ENCODE measurements around the gene ANG. TPM values are rescaled to one million over a fixed set of nuclear protein-coding genes. Genes with fewer than 3 reads are reported as not detected.

The ANG gene
- polyA plus RNA-seq, 1 of the 3 experiments (the other 2 are of a cell fraction), result 3.6 TPM

DNA sequence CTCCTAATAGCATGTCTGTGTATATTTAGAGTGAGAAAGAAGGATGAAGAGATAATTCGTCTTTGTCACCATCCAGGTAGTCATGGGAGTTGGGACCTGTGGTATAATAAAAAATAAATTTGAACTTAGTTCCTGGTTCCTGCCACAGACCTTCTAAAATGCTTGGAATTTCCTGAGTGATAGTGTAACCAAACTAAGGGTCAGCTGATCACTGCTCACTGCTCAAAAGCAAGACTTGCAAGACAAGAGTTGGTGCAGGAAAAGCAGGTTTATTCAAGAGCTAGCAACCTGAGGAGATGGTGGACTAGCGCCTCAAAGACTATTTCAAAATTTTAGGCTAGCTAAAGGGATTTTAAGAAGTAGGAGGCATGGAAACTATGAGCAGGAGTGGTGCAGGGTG, 19.1 kb downstream of the ANG start (continued):
- TF ChIP-seq RCOR1 (IDR thresholded peaks at IDR 0.05; ENCODE audit: low read length), result no peak
- TF ChIP-seq TCF12 (IDR thresholded peaks at IDR 0.05), result no peak

GRCh38 chr14:20711261-20711660, 22.7 kb downstream of the ANG start:
- 3% methylated on average over 4 of the region's 4 CpGs for WGBS (ENCODE audit: low lambda C conversion rate)
- no peak overlapping the region for H3K4me2 ChIP-seq
- no peak for DNase-seq
- H3K27ac ChIP-seq (ENCODE audit: low read depth in 2 of 2, low read length in 1 of 2), result no peak overlapping the region
- H3K4me1 ChIP-seq (ENCODE audit: control insufficient read depth in 1 of 2, insufficient read depth in 2 of 2, low read depth in 1 of 2, low read length in 1 of 2), result no peaks in the 10 kb centered on the region
- no peak overlapping the region for H3K4me3 ChIP-seq (ENCODE audit: low read depth in 2 of 2, low read length in 1 of 2)
- no peak overlapping the region for H3K9ac ChIP-seq
- no peak overlapping the region for H2AFZ ChIP-seq (ENCODE audit: low read depth)
- CTCF ChIA-PET, result interaction anchor here (0.9 to 1.0 kb wide), 2 partner anchors 146 to 259 kb away, joined by 3 read pairs; no protein-coding TSS in a partner anchor
- H3F3A ChIP-seq (replicated peaks; ENCODE audit: insufficient read depth), result no peaks in the 10 kb centered on the region
- H3K36me3 ChIP-seq (replicated peaks in 1 of 2; ENCODE audit: control insufficient read depth in 1 of 2, insufficient read depth in 2 of 2, low read length in 1 of 2), result no peaks in the 10 kb centered on the region
- H3K9me3 ChIP-seq, result no peaks in the 10 kb centered on the region
- TF ChIP-seq RFX5 (IDR thresholded peaks at IDR 0.05; ENCODE audit: low read length) (no peak), MEF2A (IDR thresholded peaks at IDR 0.05; ENCODE audit: borderline replicate concordance, low read depth) (no peak), MXI1 (IDR thresholded peaks at IDR 0.05; ENCODE audit: low read depth, low read length) (no peak), FOXM1 (IDR thresholded peaks at IDR 0.05; ENCODE audit: low read depth) (no peak), RXRA (IDR thresholded peaks at IDR 0.05; ENCODE audit: borderline replicate concordance, low read depth) (no peak), EP300 (IDR thresholded peaks at IDR 0.05; ENCODE audit: borderline replicate concordance in 1 of 2, low read depth in 1 of 2, low read length in 1 of 2) (no peak), TEAD4 (IDR thresholded peaks at IDR 0.05; ENCODE audit: borderline replicate concordance, insufficient read depth) (no peak), TCF12 (IDR thresholded peaks at IDR 0.05) (no peak), FOSL2 (IDR thresholded peaks at IDR 0.05; ENCODE audit: borderline replicate concordance, low read depth) (no peak)
- TF ChIP-seq, protein P1, sequence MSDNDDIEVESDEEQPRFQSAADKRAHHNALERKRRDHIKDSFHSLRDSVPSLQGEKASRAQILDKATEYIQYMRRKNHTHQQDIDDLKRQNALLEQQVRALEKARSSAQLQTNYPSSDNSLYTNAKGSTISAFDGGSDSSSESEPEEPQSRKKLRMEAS (IDR thresholded peaks at IDR 0.05; ENCODE audit: low read depth), result no peak
- TF ChIP-seq, protein P2, sequence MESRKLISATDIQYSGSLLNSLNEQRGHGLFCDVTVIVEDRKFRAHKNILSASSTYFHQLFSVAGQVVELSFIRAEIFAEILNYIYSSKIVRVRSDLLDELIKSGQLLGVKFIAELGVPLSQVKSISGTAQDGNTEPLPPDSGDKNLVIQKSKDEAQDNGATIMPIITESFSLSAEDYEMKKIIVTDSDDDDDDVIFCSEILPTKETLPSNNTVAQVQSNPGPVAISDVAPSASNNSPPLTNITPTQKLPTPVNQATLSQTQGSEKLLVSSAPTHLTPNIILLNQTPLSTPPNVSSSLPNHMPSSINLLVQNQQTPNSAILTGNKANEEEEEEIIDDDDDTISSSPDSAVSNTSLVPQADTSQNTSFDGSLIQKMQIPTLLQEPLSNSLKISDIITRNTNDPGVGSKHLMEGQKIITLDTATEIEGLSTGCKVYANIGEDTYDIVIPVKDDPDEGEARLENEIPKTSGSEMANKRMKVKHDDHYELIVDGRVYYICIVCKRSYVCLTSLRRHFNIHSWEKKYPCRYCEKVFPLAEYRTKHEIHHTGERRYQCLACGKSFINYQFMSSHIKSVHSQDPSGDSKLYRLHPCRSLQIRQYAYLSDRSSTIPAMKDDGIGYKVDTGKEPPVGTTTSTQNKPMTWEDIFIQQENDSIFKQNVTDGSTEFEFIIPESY (IDR thresholded peaks at IDR 0.05; ENCODE audit: borderline replicate concordance, low read depth), result no peak
- TF ChIP-seq, protein P3, sequence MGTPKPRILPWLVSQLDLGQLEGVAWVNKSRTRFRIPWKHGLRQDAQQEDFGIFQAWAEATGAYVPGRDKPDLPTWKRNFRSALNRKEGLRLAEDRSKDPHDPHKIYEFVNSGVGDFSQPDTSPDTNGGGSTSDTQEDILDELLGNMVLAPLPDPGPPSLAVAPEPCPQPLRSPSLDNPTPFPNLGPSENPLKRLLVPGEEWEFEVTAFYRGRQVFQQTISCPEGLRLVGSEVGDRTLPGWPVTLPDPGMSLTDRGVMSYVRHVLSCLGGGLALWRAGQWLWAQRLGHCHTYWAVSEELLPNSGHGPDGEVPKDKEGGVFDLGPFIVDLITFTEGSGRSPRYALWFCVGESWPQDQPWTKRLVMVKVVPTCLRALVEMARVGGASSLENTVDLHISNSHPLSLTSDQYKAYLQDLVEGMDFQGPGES (IDR thresholded peaks at IDR 0.05; ENCODE audit: low read depth, low read length), result no peak
- H3K9me2 ChIP-seq, result no peaks in the 10 kb centered on the region
- POLR2A ChIA-PET, result no interaction called here
- H3K27me3 ChIP-seq (ENCODE audit: insufficient read depth), result peaks cover 32% of the 10 kb centered on the region
- no peaks in the 10 kb centered on the region for H3K79me2 ChIP-seq (ENCODE audit: insufficient read depth)
- H4K20me1 ChIP-seq (ENCODE audit: insufficient read depth), result no peaks in the 10 kb centered on the region

DNA sequence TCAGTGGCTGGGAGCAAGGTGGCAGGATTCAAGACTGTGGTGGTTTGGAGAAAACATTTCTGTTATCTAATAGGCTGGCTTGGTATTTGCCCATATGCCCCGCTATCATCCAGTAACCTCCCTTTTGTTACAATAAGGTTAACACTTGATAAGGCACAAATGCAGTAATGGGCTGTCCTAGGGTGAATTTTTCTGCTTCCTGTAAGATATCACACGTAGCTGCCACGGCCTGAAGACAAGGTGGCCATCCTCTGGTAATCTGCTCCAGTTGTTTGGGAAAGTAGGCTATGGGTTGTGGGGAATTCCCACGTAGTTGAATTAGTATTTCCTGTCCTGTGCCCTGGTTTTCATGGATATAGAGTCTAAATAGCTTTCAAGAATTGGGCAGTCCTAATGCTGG, 23.1 kb downstream of the ANG start:
- Histone ChIP-seq H3K9me2 (no peaks in the 10 kb centered on the region), H3K79me2 (ENCODE audit: insufficient read depth) (no peaks in the 10 kb centered on the region), H3F3A (replicated peaks; ENCODE audit: insufficient read depth) (no peaks in the 10 kb centered on the region), H3K4me2 (no peak overlapping the region), H3K27me3 (ENCODE audit: insufficient read depth) (peaks cover 32% of the 10 kb centered on the region), H3K4me1 (ENCODE audit: control insufficient read depth in 1 of 2, insufficient read depth in 2 of 2, low read depth in 1 of 2, low read length in 1 of 2) (no peaks in the 10 kb centered on the region), H3K9ac (no peak overlapping the region), H3K27ac (ENCODE audit: low read depth in 2 of 2, low read length in 1 of 2) (no peak overlapping the region), H4K20me1 (ENCODE audit: insufficient read depth) (no peaks in the 10 kb centered on the region), H3K36me3 (replicated peaks in 1 of 2; ENCODE audit: control insufficient read depth in 1 of 2, insufficient read depth in 2 of 2, low read length in 1 of 2) (no peaks in the 10 kb centered on the region), H2AFZ (ENCODE audit: low read depth) (no peak overlapping the region), H3K9me3 (no peaks in the 10 kb centered on the region), H3K4me3 (ENCODE audit: low read depth in 2 of 2, low read length in 1 of 2) (no peak overlapping the region)
- ChIA-PET CTCF (interaction anchor here (0.9 to 1.0 kb wide), 2 partner anchors 146 to 259 kb away, joined by 3 read pairs; no protein-coding TSS in a partner anchor), POLR2A (no interaction called here)
- no peak for TF ChIP-seq RFX5 (IDR thresholded peaks at IDR 0.05; ENCODE audit: low read length)
- TF ChIP-seq TEAD4 (IDR thresholded peaks at IDR 0.05; ENCODE audit: borderline replicate concordance, insufficient read depth), result no peak
- TF ChIP-seq USF1 (IDR thresholded peaks at IDR 0.05; ENCODE audit: borderline replicate concordance, low read depth), result no peak
- TF ChIP-seq TAF1 (IDR thresholded peaks at IDR 0.05; ENCODE audit: borderline replicate concordance, low read depth, low read length), result no peak
- TF ChIP-seq FOXJ3 (CRISPR knock-in tag; IDR thresholded peaks at IDR 0.05), result no peak
- no peak for TF ChIP-seq MXI1 (IDR thresholded peaks at IDR 0.05; ENCODE audit: low read depth, low read length)
- TF ChIP-seq NRF1 (IDR thresholded peaks at IDR 0.05; ENCODE audit: low read depth, low read length), result no peak
- no peak for TF ChIP-seq EZH2phosphoT487 (IDR thresholded peaks at IDR 0.05; ENCODE audit: borderline replicate concordance, low read depth)
- no peak for TF ChIP-seq CHD2 (IDR thresholded peaks at IDR 0.05; ENCODE audit: low read length, partially characterized antibody)
- DNase-seq, result no peak
- WGBS (ENCODE audit: low lambda C conversion rate), result 1% methylated on average over 4 of the region's 4 CpGs

Measured in SK-N-SH (cell line).